Stimulated activated CD4-positive, alpha-beta T cell treated with anti-CD3 and anti-CD28 coated beads, Interleukin-4, amount 100 ng/mL, for 24 hours (primary cell): Measurements from ENCODE around the gene ADGRV1.
A peak's percentile ranks its signal among the peaks of the same experiment; 100 is the strongest.

ENCODE experiments used
- DNase-seq: peaks from one replicate; pipeline ENCODE4 v3.0.0-alpha.2; 2020

The ADGRV1 gene, protein sequence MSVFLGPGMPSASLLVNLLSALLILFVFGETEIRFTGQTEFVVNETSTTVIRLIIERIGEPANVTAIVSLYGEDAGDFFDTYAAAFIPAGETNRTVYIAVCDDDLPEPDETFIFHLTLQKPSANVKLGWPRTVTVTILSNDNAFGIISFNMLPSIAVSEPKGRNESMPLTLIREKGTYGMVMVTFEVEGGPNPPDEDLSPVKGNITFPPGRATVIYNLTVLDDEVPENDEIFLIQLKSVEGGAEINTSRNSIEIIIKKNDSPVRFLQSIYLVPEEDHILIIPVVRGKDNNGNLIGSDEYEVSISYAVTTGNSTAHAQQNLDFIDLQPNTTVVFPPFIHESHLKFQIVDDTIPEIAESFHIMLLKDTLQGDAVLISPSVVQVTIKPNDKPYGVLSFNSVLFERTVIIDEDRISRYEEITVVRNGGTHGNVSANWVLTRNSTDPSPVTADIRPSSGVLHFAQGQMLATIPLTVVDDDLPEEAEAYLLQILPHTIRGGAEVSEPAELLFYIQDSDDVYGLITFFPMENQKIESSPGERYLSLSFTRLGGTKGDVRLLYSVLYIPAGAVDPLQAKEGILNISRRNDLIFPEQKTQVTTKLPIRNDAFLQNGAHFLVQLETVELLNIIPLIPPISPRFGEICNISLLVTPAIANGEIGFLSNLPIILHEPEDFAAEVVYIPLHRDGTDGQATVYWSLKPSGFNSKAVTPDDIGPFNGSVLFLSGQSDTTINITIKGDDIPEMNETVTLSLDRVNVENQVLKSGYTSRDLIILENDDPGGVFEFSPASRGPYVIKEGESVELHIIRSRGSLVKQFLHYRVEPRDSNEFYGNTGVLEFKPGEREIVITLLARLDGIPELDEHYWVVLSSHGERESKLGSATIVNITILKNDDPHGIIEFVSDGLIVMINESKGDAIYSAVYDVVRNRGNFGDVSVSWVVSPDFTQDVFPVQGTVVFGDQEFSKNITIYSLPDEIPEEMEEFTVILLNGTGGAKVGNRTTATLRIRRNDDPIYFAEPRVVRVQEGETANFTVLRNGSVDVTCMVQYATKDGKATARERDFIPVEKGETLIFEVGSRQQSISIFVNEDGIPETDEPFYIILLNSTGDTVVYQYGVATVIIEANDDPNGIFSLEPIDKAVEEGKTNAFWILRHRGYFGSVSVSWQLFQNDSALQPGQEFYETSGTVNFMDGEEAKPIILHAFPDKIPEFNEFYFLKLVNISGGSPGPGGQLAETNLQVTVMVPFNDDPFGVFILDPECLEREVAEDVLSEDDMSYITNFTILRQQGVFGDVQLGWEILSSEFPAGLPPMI (N-terminal part only)

DNA sequence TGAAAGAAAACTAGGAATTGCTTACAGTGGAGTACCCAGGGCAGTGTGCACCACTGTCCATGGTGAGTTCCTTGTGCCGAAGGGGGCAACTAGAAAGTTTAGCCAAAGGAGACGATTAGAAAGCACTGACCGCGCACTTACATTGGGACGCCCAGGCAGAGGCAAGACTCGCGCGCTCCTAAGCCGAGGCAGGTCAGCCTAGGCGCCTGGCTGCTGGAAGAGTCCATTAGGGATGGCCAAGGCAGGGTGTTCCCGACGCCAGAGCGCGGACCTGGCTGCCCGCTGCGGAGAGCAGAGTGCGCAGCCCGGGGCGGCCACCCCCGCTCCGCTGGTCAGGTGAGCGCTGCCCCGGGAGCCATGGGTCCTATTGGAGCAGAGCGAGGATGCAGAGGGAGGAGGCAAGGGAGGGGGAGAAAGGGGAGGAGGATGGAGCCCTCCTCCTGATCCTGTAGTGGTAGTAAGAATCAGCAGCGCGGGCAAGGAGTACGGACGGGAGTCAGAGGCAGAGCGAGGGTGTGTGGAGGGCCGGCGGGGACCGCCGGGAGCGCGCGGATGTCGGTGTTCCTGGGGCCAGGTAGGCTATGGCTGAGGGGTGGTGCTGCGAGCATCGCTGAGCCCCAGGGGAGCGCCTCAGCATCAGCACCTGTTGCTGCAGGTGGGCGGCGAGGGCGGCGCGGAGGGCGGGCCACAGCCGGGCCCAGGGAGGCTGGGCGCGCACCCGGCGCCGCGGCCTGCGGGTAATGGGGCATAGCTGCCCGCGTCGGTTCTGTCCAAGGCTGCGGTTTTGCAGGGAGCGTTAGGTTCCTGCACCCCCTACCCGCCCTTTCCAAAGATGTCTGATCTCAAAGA lies at the start of gene ADGRV1:
Gene ADGRV1 (plus strand): TSS at position 454 of the 849 bp plus-strand sequence. CDS start 99 bp downstream, at position 553.
- no peak for DNase-seq

- no peak for DNase-seq
Measured at GRCh38 chr5:90510438-90510837, 48.2 kb upstream of the ADGRV1 start.

- DNase-seq, result no peak
Measured at GRCh38 chr5:90514520-90514919, 44.1 kb upstream of the ADGRV1 start.

GRCh38 chr5:90518661-90519060 lies 39.9 kb upstream of the ADGRV1 start:
- DNase-seq, result no peak

DNA sequence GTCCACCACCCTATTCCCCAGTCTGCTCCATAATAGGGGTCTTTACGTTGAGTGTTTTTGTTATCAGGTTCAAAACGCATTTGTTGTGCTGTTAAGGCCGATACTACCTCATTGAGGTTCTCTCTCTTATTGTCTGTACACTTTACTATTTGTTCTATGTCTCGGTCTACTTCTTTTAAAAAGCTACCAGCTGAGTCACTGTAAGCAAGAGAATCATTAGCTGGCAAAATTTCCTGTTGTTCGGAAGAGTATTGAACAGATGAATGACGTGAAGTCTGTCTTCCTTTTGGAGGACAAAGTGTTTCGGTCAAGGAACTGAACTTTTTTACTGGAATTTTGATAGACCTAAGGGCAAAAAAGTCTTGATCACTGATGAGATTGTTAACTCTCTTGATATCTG lies 39.5 kb upstream of the ADGRV1 start:
- DNase-seq, result no peak

GRCh38 chr5:90528601-90529193 lies 29.9 kb upstream of the ADGRV1 start:
- peak; percentile 21 for DNase-seq

DNA sequence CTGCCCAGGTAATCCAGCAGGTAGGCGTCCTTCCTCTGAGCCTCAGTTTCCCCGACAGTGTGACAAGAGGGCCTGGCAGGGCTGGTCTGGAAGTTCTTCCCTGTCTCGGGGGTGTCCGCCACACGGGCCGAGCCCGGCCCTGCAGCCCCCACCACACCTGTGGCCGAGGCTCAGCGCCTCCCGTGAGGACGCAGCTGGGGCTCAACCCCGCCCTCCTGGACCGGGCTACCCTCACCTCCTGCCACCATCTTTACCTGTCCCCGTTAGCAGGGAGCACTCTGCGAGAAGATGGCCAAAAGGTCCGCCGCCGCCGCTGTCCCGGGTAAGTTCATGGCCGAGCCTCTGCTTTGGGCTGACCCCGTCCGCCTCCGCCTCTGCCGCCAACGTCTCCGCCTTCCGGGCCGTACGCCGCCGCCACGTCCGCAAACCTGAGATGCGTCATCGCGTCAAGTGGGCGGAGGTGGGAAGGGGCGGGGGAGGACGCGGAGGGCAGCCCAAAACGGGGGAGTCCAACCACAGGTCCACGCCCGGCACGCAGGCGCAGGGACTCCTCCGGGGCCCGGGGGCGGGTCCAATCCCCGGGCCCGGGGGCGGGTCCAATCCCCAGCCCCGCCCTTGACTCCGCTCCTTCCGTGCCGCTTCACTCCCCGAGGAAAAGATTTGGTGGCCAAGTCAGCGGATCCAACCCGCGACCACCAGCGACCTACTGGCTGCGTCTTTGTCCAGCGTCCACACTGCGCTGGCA lies 29.2 kb upstream of the ADGRV1 start, which contains the start of gene LYSMD3:
Gene LYSMD3 (minus strand): TSS at position 391 of the 745 bp plus-strand sequence. CDS start 4,295 bp downstream, outside the sequence.
- peak; percentile 94 for DNase-seq

DNA sequence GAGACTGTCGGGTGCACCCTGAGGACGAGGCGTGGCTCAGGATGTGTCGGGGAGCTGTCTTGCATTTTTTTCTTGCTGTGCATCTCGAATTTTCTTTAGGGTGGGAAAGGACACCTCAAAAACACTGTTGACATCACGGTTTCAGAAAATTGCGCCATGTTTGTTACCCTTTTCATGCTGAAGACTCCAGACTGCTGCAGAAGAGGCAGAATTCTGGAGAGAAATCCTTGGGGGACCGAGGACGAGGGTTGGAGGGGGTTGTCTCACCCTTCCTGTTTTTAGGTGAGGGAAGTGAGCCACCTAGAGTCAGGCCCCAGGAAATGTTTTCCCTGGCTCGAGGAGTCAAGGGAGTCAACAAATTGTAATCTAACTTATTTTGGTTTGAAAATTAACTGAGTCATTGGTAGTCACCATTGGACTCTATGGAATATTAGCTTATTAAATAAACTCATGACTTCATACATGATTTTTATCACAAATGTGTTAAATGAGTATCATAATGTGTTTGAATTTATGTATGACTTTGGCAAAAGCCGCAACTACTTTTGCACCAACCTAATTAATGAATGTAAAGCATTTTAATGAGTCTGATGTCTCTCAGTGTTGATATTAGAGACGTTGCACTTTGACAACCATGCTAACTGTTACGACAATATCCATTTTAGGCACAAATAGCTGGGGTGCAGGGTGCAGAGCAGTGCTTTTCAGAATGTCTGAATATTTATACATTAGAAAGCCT lies 28.5 kb upstream of the ADGRV1 start:
- DNase-seq, result peak; percentile 72

DNA sequence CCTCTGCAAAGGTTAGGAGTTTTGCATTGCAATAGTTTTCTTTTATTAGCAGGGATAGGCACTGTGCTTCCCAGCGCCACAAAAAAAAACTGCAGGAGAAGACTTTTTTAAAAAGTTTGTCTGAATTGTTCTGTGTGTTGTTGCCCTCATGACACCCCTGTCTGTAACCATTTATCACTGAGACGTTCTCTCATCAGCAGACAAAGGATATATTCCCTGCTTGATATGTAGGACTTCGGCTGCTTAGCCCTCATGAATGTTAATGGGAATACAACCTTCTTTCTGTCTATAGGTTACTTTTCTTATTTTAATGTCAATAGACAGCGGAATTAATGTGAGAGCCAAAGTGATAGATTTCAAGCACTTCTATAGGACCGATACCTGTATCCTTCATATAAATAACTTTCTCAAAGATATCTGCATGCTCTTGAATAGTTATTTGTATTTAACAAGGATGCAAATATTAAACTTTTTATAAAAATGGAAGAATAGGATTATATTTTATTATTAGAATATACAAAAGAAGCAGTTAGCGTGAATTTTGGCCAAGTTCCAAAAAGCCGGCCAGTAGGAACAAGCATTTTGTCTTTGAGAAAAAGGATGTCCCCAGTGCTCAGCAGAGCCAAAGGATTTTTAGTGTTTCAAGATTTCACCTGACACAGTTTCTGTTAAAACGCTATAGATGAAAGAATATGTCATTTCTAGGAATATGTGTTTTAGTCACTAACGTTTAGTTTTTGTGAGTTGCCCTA lies 27.7 kb upstream of the ADGRV1 start:
- no peak for DNase-seq

- no peak for DNase-seq
Measured at GRCh38 chr5:90533794-90534193, 24.8 kb upstream of the ADGRV1 start.

DNA sequence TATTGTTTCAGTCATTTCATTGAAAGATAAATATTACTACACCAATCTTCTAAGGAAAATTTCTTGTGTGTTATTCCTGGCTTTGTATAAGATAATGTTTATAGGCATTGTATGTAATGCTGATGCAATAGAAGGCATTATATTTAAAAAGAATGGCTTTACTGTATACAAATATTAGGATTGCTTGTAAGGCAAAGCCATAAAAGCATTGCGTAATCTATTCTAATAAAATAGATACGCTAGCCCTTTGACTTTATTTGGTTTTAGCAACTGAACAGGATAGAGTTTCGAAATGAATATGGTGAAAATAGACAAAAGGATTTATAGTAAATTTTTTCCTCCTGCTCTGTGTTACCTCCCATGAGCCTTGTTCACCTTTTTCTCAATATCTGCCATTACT lies 23.7 kb upstream of the ADGRV1 start:
- DNase-seq, result no peak

GRCh38 chr5:90542827-90543519 lies 15.6 kb upstream of the ADGRV1 start:
- no peak for DNase-seq

GRCh38 chr5:90545511-90545910 lies 13.1 kb upstream of the ADGRV1 start:
- DNase-seq, result no peak

DNA sequence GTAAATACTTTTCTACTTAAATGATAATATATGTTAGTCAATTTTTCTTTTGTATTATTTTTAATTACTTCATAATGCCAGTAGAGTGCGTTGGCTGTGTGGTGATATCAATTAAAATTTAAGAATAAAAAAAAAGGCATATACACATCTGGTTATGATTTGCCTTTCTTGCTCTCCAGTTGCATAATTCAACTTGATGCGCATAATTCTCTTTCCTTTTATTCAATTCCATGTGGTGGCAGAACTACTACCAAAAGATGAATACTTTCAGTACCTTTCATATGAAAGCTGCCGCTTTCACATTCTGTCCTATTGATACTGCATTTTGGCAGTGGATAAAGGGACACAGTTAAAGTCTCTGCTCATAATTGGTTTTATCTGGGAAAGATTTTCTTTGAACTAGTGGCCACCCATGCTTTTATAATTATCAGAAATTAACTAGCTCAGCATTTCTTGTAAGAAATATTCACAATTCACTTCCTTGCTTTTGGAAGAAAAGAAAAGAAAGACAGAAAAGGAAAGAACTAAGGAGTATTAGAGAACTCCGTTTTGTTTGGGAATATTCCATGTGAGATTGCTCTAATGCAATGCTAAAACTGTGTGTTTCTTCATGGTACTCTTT lies 12.3 kb upstream of the ADGRV1 start:
- DNase-seq, result no peak

- no peak for DNase-seq
Measured at GRCh38 chr5:90547072-90547536, 11.5 kb upstream of the ADGRV1 start.

DNA sequence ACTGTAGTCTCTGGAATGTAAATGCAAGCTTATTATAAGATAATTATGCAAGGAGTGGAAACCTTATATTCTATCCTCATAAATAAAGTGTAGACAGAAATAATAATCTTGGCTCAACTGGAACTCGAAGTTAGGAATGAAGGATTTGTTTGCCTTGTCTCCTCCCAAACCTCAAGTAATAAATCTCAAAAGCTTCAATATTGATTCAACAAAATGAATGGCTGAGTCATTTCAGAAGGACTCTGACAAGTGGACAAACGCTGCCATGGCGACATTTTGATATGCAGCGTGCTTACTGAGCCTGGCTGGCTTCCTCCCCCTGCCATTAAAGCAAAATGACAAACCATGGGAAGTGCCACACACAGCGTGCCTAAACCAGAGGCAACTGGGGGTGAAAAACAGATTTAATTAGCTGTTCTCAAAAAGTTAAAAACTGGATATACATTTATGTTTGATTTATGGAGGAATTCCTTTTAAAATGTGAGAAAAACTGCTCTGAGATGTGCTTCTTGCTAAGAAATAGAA lies 10.5 kb upstream of the ADGRV1 start:
- DNase-seq, result no peak

DNA sequence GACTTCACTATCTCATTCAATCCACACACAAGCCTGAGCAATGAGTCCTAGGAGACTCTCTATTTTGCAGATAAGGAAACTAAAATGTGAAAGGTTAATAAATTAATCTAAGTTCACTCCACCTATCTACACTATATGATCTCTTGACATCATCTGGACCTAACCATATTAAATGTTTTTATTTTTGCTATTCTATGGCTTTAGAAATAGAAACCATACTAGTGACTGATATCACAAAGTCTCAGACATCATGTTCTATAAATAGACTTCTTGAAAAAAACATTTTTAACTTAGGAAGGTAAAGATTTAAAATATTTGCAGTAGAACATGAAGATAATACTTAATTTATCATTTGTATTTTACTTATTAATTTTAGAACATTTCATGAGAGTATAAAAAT lies 9.4 kb upstream of the ADGRV1 start:
- no peak for DNase-seq
